Stimulated activated CD8-positive, alpha-beta memory T cell treated with anti-CD3 and anti-CD28 coated beads, Interleukin-12 subunit alpha, Interleukin-12 subunit beta, amount 100 ng/mL, for 1 hour (primary cell): Measurements from ENCODE around the gene PPP1R15B.

Source experiments
- DNase-seq: peaks from one replicate; pipeline ENCODE4 v3.0.0-alpha.2; 2020; ENCODE audit warnings: low read depth

Gene PPP1R15B

GRCh38 chr1:204366759-204367158, 44.9 kb downstream of the PPP1R15B start:
- DNase-seq: no peak

DNA sequence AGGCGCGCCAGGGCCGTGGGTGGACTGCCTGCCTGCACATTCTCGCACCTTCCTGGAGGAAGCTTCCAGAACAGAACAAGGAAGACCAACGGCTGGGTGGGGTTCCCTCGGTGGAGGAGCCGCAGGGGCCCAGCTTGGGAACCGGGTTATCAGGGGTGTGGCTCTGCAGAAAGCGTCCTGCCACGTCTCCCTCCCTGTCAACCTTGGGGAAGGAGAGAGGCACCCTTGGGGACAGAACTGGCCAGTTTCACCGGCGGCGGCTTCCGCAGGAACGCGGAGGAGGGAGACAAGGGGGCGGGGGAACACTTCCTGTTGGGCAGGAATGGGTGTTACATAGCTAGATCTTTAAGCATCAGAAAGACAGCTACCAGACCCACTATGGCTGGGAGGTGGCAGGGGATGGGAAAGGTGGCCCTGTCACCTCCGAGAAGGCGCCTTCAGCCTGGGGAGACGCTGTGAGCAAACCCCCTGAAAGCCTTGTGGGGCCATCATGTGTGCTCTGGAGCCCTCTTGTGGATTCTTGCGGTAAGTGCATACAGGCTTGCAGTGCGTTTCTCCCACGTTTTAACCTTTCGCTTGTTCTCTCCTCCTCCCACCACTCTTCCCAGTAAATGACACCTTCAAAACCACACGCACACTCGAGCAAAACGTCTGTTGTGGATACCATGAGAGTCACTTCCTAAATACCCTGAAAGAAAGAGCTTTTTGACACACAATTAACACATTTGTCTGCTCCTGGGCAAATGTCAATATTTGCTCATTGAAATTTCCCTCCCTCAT, 48.1 kb downstream of the PPP1R15B start:
- peak; percentile 59 for DNase-seq

- no peak for DNase-seq
These were observed 48.7 kb downstream of the PPP1R15B start for GRCh38 chr1:204362984-204363334.

- no peak for DNase-seq
These were observed 49.8 kb downstream of the PPP1R15B start for GRCh38 chr1:204361781-204362180.

GRCh38 chr1:204361341-204361771, 50.3 kb downstream of the PPP1R15B start:
- DNase-seq: no peak

DNA sequence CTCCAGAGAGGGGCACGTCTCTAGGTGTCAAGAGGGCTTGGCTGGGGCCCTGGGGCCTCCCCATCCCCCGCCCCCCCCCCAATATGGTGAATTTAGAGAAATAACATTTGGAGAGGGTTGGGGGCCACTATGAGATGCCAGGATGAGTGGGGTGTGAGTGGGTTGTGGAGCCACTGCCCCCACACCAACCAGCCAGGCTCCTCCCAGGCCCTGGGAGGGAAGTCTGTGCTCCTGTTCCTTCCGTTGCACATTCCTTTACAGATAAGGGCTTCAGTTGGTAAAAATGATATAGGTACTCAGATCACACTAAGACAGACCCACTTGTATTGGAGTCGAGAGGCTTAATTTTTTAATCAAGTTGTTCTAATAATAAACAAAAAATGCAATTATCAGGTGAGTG, 51.3 kb downstream of the PPP1R15B start:
- no peak for DNase-seq

DNA sequence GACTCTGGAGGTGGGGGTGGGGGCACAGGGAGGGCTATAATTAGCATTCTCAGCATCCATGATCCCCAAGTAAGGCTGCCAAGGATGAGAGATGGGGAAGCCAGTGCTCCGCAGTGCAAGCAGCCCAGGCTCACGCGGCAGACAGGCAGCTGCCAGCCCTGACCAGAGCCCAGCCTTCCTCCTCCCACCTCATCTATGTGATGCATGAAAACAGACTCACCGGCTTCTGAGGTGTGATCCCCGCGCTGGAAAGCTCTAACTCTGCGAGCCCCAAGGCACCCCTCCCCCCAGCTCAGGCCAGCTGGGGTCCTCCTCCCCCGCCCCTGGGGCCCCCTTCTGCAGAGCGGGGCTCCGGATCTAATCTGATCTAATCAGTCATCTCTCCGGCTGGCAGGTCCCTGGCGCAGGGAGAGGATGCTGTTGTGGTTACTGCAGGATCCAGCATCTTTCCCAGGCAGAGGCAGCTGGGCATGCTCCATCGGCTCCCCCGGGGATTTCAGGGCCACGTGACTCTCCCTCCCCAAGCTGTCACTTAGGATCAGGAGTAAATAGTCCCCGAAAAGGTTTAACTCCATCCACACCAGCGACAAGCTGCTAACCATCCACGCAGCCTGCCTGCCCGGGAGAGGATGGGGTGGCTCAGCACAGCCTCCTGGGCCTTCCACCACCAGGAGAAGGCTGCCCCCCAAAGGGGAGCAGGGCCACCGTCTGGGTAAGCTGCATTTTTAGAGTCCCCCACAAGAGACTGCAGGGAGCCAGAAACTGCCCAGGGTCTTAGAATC, 52.0 kb downstream of the PPP1R15B start, which contains the start of gene PLEKHA6:
TSS of gene PLEKHA6 (minus strand) at position 456 of the 782 bp plus-strand sequence. CDS start 86,202 bp downstream, outside the sequence.
- DNase-seq: no peak

DNA sequence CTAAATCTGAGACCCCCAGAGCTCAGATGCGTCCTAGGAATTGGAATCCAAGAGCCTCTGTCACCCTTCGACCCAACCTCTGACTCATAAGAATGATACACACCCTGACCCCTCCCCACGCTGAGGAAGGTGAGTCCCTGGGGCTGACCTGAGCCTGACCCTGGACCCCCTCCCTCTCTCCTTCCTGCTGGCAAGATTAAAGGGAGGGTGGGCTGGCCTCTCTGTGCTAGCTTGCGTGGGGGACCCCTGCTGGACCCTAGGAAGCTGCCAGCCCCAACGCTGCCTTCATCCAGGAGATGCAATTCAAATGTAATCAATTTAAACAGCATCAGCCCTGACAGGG, 52.5 kb downstream of the PPP1R15B start:
- no peak for DNase-seq

DNA sequence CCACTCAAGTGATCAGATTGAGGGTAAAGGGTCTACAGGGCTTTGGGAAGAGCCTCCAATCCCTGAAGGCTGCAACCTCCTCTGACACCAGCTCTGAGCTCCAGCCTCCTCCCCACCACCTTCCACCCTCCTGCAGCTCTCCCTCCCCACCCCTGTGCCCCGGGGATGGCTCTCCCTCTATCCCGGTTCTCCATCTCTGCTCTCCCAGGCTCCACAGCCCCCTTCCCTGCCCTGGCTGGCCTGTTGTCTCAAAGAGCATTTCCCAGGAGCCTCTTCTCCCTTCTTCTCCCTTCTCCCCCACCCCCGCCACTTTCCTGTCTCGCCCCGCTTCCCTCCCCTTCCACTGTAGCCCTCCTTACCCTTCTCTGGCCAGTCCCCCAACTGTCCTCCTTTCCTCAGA, 53.0 kb downstream of the PPP1R15B start:
- no peak for DNase-seq

GRCh38 chr1:204357551-204358490, 53.8 kb downstream of the PPP1R15B start:
- no peak for DNase-seq

DNA sequence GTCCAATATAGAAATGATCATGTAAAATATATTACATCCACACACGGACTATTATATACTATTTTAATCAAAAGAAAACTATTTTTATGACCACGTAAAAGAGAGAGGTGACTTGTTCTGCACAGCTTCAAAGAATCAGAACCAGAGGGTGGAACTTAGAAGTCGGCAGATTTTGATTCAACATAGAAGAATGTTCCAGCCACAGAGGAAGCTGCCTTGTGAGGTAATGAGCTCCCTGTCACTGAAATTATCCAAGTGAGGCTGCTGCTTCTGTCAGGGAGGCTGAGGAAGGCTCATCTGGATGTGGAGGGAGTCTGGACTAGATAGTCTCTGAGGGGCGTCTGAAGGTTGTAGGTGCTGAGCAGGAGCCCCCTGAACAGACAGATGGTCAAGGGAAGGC, 54.6 kb downstream of the PPP1R15B start:
- no peak for DNase-seq

DNA sequence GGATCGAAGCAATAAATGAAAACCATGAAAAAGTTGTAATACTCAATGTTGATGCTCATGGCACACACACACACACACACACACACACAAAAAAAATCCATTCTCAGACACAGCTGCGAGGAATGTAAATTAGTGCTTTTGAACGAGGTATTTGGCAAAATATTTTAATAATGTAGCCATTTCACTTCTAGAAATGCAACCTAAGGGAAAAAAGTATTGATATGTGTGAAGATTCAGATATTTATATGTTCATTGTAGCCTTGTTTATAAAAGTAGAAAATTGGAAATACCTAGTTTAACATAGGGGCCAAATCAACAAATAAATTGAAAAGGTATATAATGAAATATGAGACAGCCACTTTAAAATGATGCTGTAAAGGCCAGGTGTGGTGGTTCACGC, 55.7 kb downstream of the PPP1R15B start:
- no peak for DNase-seq

- DNase-seq: no peak
These were observed 57.0 kb downstream of the PPP1R15B start for GRCh38 chr1:204354579-204354978.
